HT1080 (cell line): ENCODE results near the gene ARSH. TPM values are rescaled to one million over a fixed set of nuclear protein-coding genes. Genes with fewer than 3 reads are reported as not detected.
"Not testable (repeated sequence)": the region's sequence is repeated elsewhere in the genome, so short reads cannot be mapped to it uniquely, and the experiment has no call there.

Experiments used
- DNase-seq: peaks from one replicate; pipeline ENCODE4 v3.0.0-alpha.2; 2015; ENCODE audit warnings: low read depth
- small RNA-seq: library from RNA; depleted of rRNA; stranded (forward); fragments of <200 nt; gene quantifications from one replicate; pipeline ENCODE3, GENCODE V24; 2014
- total RNA-seq: library from RNA; depleted of rRNA; stranded (reverse); fragments of >200 nt; shearing (Covaris generic); gene quantifications from 2 replicates; pipeline ENCODE4 v1.2.3, GENCODE V29; 2014; rRNA removed

Gene ARSH
- total RNA-seq, 1 experiment from 2014 or later: not detected

DNA sequence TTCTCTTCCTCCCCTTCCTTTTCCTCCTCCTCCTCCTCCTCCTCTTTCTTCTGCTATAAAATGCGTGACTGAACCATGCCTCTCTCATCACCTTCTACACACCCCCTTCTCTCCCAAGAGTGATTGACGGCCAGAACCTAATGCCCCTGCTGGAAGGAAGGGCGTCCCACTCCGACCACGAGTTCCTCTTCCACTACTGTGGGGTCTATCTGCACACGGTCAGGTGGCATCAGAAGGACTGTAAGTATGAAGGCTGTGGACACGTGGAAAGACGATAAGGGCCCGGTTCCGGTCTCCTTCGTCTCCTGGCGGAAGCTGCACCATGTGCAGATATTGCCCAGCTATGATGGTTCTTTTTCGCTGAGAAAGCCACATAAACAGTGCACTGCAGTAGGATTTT lies 22.8 kb downstream of the ARSH start:
- DNase-seq: no peak

DNA sequence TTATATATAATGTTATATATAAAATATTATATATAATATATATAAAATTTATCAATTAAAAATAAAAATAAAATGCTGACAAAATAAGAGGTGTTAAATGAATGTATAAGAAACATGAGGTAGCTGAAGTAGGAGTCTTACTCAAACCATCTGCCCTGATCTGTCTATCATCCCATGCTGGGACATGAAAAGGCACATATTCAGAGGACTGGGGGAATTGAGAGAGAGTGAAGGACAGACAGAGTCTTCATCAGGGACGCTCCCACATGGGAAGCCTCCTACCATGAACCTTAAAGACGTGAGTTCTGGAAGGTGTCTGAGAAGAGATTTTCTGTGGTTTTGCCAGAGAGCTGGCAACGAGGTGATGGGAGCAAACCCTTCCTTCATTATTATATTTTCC lies 30.9 kb downstream of the ARSH start:
- no peak for DNase-seq

DNA sequence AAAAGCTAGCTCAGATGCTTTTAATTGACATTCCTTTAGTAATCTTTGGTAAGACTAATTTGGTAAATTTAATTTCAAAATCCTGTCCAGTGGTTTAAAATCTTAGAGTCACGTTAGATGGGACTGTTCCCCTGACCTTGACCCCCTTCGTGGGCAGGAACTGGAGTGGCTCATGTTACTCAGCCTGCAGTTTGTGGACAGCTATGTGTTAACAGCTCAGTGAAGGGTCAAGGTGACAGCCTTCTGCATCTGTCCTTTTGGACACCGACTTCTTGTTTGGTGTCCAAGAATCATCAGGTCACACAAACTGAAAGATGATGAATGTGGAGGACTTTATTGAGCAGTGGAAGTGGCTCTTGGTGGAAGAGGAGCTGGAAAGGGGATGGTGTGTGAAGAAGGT lies 37.9 kb downstream of the ARSH start:
- DNase-seq: no peak

DNA sequence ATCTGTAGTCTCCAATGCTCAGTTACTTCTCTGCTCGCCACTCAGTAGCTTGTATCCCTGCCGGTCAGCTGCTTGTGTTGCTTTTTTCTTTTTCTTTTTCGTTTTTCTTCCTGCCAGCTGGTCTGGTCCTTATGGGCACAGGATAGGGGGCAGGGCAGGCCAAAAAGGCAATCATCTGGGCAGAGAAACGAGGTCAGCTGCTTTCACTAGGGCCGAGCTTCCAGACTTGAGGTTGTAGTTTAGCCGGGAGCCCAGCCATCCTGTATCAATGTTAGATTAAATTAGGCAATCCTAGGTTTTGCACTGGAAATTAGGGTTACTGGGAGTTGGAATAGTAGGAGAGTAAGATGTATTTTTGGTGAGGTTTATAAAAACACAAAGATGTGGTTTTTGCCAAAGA lies 38.3 kb downstream of the ARSH start:
- no peak for DNase-seq

DNA sequence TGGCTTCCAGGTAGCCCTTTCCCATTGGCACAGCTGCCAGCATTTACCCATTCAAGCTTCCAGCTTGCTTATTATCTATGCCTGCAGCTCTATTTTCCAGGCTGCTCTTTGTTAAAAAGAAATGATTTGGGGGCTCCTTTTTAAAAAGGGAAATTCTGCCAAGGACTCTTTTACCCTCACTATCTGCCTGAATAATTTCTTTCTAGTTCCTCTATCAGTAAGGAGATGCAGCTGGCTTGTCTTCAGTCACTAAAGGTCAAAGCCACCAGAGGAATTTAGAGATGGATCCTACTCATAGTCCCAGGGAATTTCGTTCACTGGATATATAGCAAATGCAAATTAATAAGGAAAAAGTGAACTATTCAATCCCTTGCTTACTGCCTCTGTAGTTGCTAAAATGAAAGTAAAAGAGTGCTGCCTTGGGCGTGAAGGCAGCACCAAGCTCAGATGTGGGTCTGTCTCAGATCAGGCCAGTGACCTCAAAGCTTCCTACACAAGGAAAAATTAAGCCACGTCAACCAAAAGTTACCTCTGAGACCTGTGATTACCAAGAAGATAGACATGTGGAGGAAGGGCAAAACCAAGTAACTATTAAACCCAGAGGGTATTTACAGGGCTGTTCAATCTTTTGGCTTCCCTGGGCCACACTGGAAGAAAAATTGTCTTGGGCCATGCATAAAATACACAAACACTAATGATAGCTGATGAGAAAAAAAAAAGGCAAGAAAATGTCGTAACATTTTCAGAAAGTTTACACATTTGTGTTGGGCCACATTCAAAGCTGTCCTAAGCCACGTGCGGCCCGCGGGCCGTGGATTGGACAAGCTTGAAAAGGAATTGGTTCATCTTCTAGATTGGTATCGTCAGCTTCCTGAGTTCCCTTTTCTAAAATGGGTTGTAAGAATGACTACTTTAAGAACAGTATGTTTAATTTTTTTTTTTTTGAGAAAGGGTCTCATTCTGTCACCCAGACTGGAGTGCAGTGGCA lies 40.2 kb downstream of the ARSH start:
- DNase-seq: no peak

DNA sequence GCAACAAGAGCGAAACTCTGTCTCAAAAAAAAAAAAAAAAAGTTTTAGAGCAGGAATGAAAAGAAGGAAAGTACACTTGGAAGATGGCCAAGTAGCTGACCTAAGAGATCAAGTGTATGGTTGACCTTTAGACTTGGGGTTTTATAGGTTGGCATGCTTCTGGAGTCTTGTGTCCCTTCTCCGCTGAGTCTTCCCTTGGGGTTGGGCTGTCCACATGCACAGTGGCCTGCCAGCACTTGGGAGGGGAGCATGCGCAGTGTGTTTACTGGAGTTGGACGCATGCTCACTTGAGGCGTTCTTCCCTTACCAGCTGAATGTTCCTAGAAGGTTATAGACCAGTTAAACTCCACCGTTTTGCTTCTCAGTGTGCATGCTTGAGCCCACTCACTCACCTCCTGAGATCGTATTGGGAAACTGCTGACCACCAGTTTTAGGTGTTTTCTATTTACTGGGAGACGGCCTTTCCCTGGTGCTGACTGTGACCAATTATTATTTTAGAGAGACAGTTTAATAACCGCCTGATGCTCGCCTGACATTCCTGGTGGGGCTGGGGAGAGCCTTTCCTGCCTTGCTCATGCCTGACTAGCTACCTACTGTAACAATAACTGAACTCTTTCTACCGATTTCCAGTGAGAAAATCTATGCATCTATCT lies 44.3 kb downstream of the ARSH start:
- not testable (repeated sequence) for DNase-seq

DNA sequence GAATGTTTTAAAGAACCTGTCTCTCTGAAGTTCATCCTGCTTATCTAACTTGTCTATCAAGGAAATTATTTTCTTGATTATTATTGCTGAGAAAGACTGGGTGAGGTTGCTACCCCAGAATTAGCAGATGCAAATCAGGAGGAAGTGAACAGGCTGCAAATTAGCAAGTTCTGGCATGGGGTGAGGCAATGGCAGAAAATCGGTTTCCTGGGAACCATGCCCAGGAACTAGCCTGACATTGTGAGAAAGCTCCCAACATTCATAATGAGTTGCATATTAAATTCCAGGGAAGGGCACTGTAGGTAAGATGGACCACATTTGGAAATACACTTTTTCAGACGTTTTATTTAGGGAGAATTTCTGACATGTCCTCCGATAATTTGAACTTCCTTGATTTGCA lies 46.5 kb downstream of the ARSH start:
- DNase-seq: no peak

DNA sequence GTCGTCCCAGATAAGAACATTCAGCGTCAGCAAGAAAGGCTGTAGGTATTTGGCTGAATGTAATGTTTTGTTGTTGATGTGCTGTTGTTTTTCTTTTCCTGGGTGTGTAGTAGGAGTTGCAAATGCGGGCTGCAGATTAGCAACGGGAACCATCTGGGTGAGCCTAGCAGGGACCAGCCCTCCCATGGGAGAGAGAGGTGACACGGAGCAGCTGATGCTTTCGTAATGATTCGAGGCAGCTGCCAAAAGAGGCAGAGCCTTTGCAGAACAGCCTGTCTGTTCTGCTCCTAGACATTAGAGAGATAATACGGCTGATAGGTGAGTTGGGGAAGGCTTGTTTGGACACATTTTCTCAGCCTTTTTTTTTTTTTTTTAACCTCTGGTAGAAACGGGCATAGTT lies 60.2 kb downstream of the ARSH start:
- no peak for DNase-seq

DNA sequence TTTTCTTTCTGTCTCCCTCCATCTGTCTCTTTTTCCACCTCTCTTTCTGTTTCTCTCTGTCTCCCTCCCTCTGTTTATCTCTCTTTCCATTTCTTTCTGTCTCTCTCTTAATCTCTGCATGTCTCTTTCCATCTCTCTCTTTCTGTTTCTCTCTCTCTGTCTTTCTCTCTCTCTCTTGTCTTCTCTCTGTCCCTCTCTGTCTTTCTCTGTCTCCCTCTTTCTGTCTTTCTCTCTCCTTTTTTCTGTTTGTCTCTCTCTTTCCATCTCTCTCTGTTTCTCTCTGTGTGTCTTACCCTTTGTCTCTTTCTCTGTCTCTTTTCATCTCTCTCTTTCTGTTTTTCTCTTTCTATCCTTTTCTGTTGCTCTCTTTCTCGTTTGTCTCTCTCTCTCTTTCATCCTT lies 69.6 kb downstream of the ARSH start:
- no peak for DNase-seq

DNA sequence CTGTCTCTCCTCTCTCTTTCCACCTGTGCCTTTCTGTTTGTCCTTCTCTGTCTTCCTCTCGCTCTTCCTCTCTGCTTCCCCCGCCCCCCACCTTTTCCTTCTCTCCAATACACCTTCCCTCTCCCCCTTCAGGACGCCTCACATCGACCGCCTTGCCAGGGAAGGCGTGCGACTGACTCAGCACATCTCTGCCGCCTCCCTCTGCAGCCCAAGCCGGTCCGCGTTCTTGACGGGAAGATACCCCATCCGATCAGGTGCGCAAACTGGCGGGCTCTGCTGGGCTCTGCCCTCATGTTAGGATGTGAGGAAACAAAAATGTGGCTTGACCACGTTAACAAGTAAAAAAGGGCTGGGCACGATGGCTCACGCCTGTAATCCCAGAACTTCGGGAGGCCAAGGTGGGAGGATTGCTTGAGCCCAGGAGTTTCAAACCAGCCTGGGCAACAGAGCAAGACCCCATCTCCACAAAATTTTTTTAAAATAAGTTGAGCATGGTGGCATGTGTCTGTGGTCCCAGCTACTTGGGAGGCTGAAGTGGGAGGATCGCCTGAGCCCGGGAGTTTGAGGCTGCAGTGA lies 70.2 kb downstream of the ARSH start:
- no peak for DNase-seq

Small RNAs within 50 kb of the gene (small RNA-seq; reads per million reads assigned to genes)
- gene RN7SL578P: not detected

Other genes with a start within 250 kb of the ARSH start
- not detected in 2 replicates for gene GYG2, start 177.6 kb upstream of the ARSH start, total RNA-seq
- gene ARSD, start 77.2 kb upstream of the ARSH start, total RNA-seq: 1.0 and 5.1 TPM in 2 replicates
- gene ARSF, start 34.9 kb downstream of the ARSH start, total RNA-seq: not detected in 2 replicates